Renal cortical epithelial cell (primary cell): ENCODE measurements around the gene MBP. TPM values are rescaled to one million over a fixed set of nuclear protein-coding genes. Genes with fewer than 3 reads are reported as not detected.

Source experiments
- DNase-seq: peaks from one replicate; pipeline ENCODE4 v3.0.0-alpha.2; 2011; ENCODE audit warnings: low read depth
- total RNA-seq: library from RNA; depleted of rRNA; stranded (reverse); fragments of >200 nt; gene quantifications from 2 replicates; pipeline ENCODE4 v1.2.3, GENCODE V29; 2014

Gene MBP
- total RNA-seq, 1 donor from 2014 or later = 28.8 TPM

GRCh38 chr18:77114415-77115191, 18.0 kb downstream of the MBP start:
- peak; percentile 99 for DNase-seq

DNA sequence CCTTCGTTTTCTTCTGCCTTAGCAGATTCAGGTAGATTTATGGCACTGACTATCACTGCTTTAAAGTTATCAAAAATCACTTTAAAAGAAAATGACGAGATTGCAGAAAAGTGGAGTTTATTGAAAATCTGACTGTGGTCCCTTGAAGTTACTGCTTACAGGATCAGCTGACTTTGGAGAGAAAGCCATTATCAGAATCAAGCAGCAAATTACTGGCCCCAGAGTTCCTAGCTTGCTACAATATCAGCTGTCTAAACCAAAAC, 18.5 kb downstream of the MBP start:
- no peak for DNase-seq

DNA sequence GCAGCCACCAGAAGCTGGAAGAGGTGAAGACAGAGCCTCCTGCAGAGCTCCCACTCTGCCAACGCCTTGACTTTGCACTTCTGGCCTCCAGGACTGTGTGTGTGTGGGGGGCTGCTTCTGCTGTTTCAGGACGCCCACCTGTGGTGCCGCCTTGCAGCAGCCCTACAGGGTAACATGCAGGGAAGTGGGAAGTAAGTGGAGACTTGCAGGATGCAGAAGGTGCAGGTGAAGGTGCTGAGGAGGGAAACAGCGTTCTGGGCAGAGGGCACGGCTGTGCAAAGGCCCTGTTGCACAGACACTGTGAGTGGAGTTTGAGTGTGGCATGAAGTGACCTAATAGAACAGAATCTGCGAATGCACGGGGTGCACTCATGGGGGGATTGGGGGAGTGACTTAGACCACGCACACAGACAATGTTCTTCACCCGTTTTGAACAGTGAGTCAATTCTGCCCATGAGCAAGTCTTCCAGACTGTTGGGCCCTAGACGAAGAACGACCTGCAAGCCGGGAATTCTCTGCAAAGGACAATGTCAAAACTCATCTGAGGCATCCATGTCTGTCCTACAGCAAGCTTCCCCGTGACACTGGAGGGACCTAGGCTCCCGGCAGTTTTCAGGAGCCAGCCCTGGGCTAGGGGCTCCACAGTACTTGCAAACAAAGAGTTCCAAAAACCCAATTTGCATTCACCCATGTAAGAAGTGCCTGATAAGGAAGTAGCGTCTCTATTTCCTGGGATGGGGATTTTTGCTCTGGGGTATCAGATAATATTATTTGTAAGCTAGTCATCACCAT, 19.0 kb downstream of the MBP start:
- no peak for DNase-seq

GRCh38 chr18:77112747-77113092, 19.9 kb downstream of the MBP start:
- no peak for DNase-seq

DNA sequence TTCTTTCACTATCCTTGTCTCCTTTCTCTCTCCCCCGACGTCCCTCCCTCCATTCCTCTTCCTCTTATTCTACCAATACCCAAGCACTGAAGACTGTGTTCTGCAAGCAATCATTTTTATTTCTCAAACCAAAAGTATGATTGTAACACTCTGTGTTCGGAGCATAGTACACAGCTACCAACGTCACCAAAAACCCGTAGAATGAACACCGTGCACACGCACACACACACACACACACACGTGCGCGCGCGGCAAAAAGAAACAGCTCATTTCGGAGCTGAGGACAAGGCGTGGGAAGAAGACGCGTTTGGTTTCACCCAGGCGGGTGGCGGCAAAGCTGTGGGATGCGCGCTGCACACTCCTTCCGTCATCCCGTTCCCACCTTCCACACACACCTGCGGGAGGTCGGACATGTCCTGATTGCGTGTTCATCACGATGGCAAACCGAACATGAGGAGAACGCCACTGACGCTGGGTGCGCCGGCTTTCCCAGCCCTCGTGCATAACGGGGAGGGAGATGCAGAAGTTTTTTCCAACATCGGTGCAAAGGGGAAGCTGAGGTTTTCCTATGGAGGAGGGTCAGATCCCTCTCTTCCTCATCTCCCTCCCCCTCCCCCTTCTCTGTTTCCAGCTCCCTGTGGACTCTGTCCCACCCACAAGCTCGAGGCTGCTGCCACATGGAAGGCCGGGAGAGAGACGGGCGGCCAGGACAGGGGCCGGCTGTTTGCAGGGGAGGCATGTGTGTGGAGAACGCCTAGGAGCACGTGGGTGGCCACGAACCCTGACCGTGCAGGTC, 20.4 kb downstream of the MBP start:
- no peak for DNase-seq

DNA sequence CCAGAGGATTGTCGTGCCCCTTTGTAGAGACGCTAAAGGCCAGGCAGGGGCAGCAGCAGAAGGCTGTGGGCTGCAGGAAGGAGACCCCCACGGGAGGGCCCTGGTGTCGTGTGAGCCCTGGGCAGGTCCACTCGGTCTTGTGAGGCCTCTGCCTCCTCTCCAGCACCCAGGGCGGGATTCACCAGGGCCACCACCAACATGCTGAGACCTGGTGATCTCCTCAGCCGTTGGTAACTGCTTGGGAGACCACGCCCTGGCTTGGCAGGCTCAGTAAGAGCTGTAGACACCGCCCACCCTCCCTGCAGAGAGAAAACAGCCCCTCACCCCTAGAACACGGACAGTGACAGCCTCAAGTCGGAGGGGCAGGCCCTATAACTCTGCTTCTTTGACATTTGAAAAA, 21.1 kb downstream of the MBP start:
- DNase-seq = no peak

DNA sequence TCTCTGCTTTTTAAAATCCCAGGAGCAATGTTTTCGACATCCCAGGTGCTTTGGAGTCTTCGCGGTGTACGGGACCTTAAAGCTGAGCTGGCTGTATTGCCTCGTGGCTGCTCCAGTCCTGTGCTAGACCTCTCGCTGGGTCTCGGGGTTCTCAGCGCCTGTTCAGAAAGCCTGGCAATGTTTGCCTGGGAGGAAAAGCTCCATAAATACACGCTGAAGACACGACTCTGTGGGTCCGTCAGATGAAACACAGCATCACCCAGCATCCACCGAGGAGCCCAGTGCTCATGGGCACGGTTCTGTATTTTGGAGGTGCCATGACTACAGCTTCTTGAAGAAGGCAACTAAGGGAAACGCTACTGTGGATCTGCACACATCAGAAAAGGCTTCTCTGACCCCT, 21.6 kb downstream of the MBP start:
- DNase-seq = no peak

DNA sequence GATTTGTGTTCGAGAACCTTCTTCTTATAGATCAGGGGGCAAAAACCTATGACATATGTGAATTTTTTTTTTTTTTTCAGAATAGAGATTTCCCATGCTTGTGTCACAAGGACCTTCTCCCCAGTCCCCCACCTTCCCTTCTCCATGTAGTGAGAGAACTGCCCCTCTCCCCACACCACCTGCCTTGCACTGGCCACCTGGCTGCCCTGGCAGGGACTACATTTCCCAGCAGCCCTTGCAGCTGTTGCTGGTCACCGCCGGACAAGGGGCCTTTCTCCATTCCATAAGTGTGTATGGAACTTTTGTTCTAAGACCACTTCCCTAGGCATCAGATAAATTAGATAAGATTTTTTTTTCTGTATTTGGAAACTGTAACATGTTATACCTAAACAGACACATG, 22.2 kb downstream of the MBP start:
- DNase-seq = no peak

DNA sequence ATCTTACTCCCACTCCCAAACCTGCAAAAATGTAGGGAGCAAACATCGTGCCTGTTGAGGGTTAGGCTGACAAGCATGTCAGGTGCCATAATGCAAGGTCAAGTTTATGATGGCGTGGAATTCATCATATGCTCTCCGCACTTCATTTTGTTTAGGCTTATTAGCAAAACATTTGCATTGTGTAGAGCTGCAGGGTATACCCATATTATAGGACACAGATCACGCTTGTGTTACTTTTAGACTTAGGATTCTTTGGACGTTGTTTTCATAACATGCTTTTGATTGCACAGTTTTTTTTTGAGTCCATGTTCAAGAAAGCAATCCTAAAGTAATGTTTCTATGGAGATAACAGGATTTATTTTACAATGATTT, 22.9 kb downstream of the MBP start:
- no peak for DNase-seq

DNA sequence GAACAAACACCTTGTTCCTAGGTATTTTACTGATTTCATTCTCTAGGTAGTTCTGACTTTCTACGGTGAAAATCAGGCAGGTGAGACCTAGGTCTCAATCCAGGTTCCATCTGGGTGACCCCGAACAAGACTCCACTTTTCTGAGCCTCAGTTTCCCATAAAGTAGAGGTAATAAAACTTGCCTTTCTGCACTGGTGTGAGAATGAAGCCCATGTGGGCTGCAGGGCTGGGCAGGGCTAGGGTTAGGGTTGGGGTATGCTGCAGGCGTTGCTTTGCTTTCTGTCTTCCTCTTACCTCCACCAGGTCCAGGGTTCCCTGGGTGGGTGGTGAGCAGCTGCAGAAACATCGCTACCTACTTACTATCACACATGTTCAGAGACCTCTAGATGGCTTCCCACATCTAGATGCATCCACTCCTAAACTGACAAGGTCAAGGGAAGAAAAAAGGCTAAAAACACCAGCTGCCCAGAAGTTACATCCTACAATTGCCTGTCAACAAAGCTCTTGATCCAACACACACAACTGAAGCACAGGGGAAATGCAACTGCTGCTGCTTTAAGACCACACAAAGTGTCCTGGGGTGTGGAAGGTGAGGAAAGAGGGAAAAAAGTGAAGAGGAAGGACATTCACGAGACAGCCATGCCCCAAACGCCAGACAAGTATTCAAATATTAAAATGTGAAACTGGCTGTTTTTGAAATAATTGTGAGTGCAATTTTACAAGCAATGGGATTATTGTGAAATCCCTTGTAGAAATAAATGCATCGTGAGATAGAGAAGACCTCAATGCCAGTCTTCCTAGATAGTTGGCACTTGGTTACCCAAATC, 23.5 kb downstream of the MBP start:
- no peak for DNase-seq

- DNase-seq = peak; percentile 77
Measured at GRCh38 chr18:77108001-77108692, 24.4 kb downstream of the MBP start.

GRCh38 chr18:77107292-77107691, 25.3 kb downstream of the MBP start:
- DNase-seq = no peak

- no peak for DNase-seq
Measured at GRCh38 chr18:77106331-77106730, 26.3 kb downstream of the MBP start.

DNA sequence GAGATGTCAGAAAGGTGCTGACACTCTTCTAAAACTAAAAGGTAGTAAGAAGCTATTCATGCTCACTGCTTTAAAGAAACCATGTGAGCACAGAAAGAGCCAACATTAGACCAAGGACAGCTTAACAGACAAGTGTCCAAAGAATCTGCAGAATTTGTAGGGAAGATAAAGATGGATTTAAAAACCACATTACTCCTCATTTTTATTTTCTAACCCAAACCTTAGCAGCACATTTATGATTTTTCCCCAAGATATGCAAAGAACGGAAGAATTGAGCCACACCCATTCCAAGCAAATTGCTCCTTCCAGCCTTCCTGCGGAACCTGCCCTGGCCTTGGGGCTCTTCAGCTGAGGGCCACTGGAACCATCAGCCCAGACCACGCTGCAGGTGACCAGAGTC, 26.9 kb downstream of the MBP start:
- no peak for DNase-seq

DNA sequence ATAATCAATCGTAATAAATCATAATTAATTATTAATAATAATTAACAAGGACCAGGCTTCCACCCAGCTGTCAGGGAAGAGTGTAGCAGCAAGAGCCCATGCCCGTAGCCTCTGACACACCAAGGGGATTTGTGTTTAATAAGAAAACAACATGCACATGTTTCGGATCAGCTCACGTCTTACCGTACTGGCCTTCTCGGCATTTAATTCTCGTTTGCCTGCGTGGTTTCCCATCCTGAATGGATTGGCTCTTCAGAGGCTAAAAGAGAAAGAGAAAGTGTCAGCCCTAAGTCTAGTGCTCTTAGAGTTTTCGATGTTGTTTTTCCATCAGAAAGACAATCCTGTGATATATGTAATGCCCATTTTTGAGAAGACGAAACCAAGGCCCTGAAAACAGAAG, 27.6 kb downstream of the MBP start:
- DNase-seq = no peak

GRCh38 chr18:77103991-77104531, 28.5 kb downstream of the MBP start:
- DNase-seq = no peak

GRCh38 chr18:77103187-77103850, 29.3 kb downstream of the MBP start:
- DNase-seq = no peak

- peak; percentile 85 for DNase-seq
Measured at GRCh38 chr18:77102259-77103040, 30.1 kb downstream of the MBP start.

DNA sequence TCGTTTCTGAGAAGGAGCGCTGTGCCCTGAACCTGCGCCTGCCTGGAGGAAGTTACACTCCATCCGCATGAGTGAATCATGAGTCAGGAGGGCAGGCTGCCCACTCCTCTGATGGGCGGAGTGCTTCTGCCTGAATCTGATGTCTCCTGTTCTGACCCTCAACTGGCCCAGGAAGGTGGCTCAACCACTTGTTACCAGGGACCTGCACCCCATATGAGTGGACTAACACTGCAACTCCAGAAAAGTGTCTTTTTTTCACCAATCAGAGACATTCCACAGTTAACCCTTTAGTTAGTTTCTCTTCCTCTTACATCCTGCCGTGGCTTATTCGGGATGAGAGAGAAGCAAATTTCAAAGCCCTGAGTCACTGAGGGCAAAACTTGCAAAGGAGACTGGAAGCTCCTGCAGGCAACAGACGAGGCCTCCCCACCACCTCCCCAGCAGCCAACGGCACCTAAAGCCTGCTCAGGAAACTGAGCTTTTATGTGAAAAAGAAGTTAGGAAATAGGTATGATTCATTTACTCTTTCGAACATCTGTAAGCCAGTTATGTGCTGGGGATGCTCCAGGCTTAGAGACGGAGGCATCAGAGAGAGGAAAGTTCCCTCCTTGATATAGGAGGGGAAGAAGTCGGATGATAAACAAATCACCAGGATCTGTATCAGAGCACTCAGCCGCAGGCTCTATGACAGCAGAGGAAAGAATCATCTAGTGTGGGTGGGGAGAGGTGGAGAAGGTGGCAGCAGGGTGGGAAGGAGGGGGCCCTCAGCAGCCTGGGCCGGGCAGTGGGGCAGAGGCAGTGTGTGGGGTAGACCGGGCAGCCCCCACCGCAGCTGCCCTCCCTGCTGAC, 30.9 kb downstream of the MBP start:
- DNase-seq = peak; percentile 97
